Caco-2 (cell line): Measurements from ENCODE around the gene PRKAR2A. TPM values are rescaled to one million over a fixed set of nuclear protein-coding genes. Genes with fewer than 3 reads are reported as not detected.

Source experiments
- BruUV-seq: library from RNA; stranded (reverse); fragments of 400-500 nt; replicated peaks from 2 replicates; lab custom pipeline; 2021; lab: Mats Ljungman, UMichigan
- CTCF ChIA-PET: fragments of 300-600 bp; sonication (Branson Sonifier 250); formaldehyde crosslinking; loops from one replicate; lab custom pipeline; 2022; ENCODE audit warnings: antibody characterized with exemption; lab: Charles Lee
- POLR2A ChIA-PET: fragments of 300-600 bp; sonication (Branson Sonifier 250); formaldehyde crosslinking; loops from one replicate; lab custom pipeline; 2022; ENCODE audit warnings: antibody characterized with exemption; lab: Charles Lee
- DNase-seq, 2 experiments: peaks; one replicate each; pipeline versions ENCODE4 v3.0.0 to v3.0.0-alpha.2; 2020 to 2022
- H3K27me3 ChIP-seq: replicated peaks from 2 replicates; pipeline ENCODE4 v1.6.0; 2011; ENCODE audit warnings: low read length; ENCODE audit not compliant: control insufficient read depth, insufficient read depth
- H3K36me3 ChIP-seq: 2 replicates; pipeline ENCODE4 v1.5.1; 2011; ENCODE audit warnings: low read length; ENCODE audit not compliant: control insufficient read depth, insufficient read depth
- H3K4me1 ChIP-seq: fragments of 250-450 bp; sonication (Bioruptor Pico); 2 replicates; pipeline ENCODE4 v1.5.1; 2020; ENCODE audit warnings: mild to moderate bottlenecking
- H3K4me3 ChIP-seq: 2 replicates; pipeline ENCODE4 v1.5.1; 2011; ENCODE audit warnings: low read depth, mild to moderate bottlenecking, control low read depth, low read length
- H3K9me3 ChIP-seq: fragments of 250-450 bp; sonication (Bioruptor Pico); 2 replicates; pipeline ENCODE4 v1.5.1; 2020; ENCODE audit warnings: mild to moderate bottlenecking, moderate library complexity
- H3K27ac Mint-ChIP-seq: one replicate; pipeline ENCODE4 v1.8.0; 2022; ENCODE audit warnings: mixed read lengths; ENCODE audit not compliant: unreplicated experiment
- H3K27me3 Mint-ChIP-seq: one replicate; pipeline ENCODE4 v1.8.0; 2022; ENCODE audit warnings: mixed read lengths; ENCODE audit not compliant: insufficient read depth, unreplicated experiment
- H3K36me3 Mint-ChIP-seq: one replicate; pipeline ENCODE4 v1.8.0; 2022; ENCODE audit warnings: mild to moderate bottlenecking, mixed read lengths; ENCODE audit not compliant: insufficient read depth, unreplicated experiment
- H3K4me1 Mint-ChIP-seq: one replicate; pipeline ENCODE4 v1.8.0; 2022; ENCODE audit warnings: low read depth, mixed read lengths; ENCODE audit not compliant: unreplicated experiment
- H3K4me3 Mint-ChIP-seq: one replicate; pipeline ENCODE4 v1.8.0; 2022; ENCODE audit warnings: mild to moderate bottlenecking, moderate library complexity, mixed read lengths; ENCODE audit not compliant: unreplicated experiment
- H3K9me3 Mint-ChIP-seq: one replicate; pipeline ENCODE4 v1.8.0; 2022; ENCODE audit warnings: mixed read lengths; ENCODE audit not compliant: unreplicated experiment
- intact Hi-C: fragments of 100-400 bp; cut with micrococcal nuclease; formaldehyde crosslinking; loops from one replicate; pipeline ENCODE4 v1.10.0; 2022; ENCODE audit not compliant: unreplicated experiment
- total RNA-seq: library from RNA; stranded (reverse); gene quantifications from 2 replicates; pipeline ENCODE4 v1.2.3, GENCODE V29; 2022
- TF ChIP-seq, protein P1 (sequence below), 2 experiments: fragments of 200-600 bp in 1 of 2; IDR thresholded peaks; 1 replicate in 1 of 2; 2 replicates in 1 of 2; pipeline versions ENCODE4 v1.5.1 to v1.8.0; 2011 to 2022; ENCODE audit warnings: antibody characterized with exemption in 1 of 2, control low read depth in 1 of 2, inconsistent platforms in 1 of 2, low read depth in 1 of 2, low read length in 1 of 2, mild to moderate bottlenecking in 1 of 2, moderate library complexity in 1 of 2; ENCODE audit not compliant: insufficient read depth in 1 of 2, severe bottlenecking in 1 of 2, unreplicated experiment in 1 of 2

The PRKAR2A gene
- total RNA-seq, 1 experiment from 2014 or later = 56.3 TPM

- Histone ChIP-seq H3K27me3 (no peaks in the 10 kb centered on the region), H3K36me3 (no peaks in the 10 kb centered on the region), H3K4me3 (no peak overlapping the region), H3K9me3 (no peaks in the 10 kb centered on the region), H3K4me1 (no peaks in the 10 kb centered on the region)
- Mint-ChIP-seq H3K36me3 (peaks cover 9% of the 10 kb centered on the region), H3K9me3 (no peaks in the 10 kb centered on the region), H3K27ac (no peak overlapping the region), H3K27me3 (no peaks in the 10 kb centered on the region), H3K4me3 (no peak overlapping the region), H3K4me1 (no peaks in the 10 kb centered on the region)
- ChIA-PET CTCF (no interaction called here), POLR2A (no interaction called here)
- intact Hi-C loops = no loop called here
- BruUV-seq = no TSS peak
- TF ChIP-seq, protein P1, sequence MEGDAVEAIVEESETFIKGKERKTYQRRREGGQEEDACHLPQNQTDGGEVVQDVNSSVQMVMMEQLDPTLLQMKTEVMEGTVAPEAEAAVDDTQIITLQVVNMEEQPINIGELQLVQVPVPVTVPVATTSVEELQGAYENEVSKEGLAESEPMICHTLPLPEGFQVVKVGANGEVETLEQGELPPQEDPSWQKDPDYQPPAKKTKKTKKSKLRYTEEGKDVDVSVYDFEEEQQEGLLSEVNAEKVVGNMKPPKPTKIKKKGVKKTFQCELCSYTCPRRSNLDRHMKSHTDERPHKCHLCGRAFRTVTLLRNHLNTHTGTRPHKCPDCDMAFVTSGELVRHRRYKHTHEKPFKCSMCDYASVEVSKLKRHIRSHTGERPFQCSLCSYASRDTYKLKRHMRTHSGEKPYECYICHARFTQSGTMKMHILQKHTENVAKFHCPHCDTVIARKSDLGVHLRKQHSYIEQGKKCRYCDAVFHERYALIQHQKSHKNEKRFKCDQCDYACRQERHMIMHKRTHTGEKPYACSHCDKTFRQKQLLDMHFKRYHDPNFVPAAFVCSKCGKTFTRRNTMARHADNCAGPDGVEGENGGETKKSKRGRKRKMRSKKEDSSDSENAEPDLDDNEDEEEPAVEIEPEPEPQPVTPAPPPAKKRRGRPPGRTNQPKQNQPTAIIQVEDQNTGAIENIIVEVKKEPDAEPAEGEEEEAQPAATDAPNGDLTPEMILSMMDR (IDR thresholded peaks at IDR 0.05; ENCODE audit: insufficient read depth in 1 of 2, low read depth in 1 of 2, low read length in 1 of 2, severe bottlenecking in 1 of 2, unreplicated experiment in 1 of 2) = no peak
- DNase-seq = no peak
Measured at GRCh38 chr3:48789665-48790064, 58.0 kb downstream of the PRKAR2A start.

DNA sequence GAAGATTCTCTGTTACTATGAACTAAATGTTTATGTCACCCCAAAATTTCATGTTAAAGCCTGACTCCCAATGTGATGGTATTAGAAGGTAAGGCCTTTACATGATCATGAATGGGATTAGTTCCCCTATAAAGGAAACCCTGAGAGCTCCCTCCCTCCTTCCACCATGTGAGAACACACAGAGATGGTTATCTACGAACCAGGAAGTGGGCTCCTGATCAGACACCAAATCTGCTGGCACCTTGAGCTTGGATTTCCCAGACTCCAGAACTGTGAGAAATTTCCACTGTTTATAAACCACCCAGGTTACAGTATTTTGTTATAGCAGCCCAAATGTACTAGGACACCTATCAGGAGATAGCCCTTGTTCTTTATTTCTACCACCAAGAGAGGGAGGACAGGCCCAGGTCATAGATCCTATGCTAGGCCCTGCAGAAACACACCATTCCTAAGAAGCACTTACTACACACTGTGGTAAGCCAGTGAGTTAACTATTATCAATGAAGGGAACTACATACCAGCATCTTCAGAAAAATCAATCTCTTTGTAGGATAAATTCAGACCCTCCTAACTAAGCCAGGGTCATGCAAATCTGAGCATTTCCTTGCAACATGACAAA lies 59.0 kb downstream of the PRKAR2A start:
- H3K27me3 ChIP-seq = no peaks in the 10 kb centered on the region
- no peaks in the 10 kb centered on the region for H3K4me1 Mint-ChIP-seq
- no peaks in the 10 kb centered on the region for H3K27me3 Mint-ChIP-seq
- no peaks in the 10 kb centered on the region for H3K9me3 Mint-ChIP-seq
- H3K27ac Mint-ChIP-seq = no peak overlapping the region
- no peaks in the 10 kb centered on the region for H3K4me1 ChIP-seq
- H3K36me3 ChIP-seq = no peaks in the 10 kb centered on the region
- no peak for DNase-seq
- POLR2A ChIA-PET = no interaction called here
- H3K36me3 Mint-ChIP-seq = peaks cover 13% of the 10 kb centered on the region
- H3K4me3 ChIP-seq = no peak overlapping the region
- CTCF ChIA-PET = no interaction called here
- TF ChIP-seq, protein P1 (IDR thresholded peaks at IDR 0.05; ENCODE audit: insufficient read depth in 1 of 2, low read depth in 1 of 2, low read length in 1 of 2, severe bottlenecking in 1 of 2, unreplicated experiment in 1 of 2) = no peak
- no TSS peak for BruUV-seq
- H3K4me3 Mint-ChIP-seq = no peak overlapping the region
- intact Hi-C loops = no loop called here
- no peaks in the 10 kb centered on the region for H3K9me3 ChIP-seq

DNA sequence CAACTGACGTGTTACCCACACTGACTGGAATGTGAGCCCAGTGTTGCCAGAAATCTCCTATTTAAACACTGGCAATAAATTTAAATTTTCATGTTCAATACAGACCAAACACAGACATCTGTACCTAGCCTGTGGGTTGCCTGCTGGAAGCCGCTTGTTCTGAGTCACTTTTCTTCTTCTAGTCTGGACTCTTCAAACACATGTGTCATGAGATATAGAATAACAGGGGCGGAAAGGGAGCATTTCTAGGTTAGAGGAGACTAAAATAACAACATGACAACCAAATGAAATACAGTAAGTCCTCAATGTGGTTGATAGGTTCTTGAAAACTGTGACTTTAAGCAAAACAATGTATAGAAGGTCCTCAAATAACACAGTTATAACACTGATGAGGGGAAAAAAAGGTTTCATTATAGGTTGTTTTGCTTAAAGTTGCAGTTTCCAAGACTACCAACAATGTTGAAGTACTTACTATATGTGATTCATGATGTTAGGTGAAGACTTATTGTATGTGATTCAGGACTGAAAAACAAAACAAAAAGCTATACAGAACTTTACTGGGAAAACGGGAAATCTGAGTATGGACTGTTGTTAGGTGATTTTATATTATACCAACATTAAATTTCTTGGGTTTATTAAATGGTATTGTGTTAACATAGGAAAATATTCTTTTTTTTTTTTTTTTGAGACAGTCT lies 63.1 kb downstream of the PRKAR2A start:
- Mint-ChIP-seq H3K4me1 (no peaks in the 10 kb centered on the region), H3K27ac (no peak overlapping the region), H3K9me3 (no peaks in the 10 kb centered on the region), H3K36me3 (peaks cover 14% of the 10 kb centered on the region), H3K27me3 (no peaks in the 10 kb centered on the region), H3K4me3 (no peak overlapping the region)
- H3K27me3 ChIP-seq = no peaks in the 10 kb centered on the region
- TF ChIP-seq, protein P1 (IDR thresholded peaks at IDR 0.05; ENCODE audit: insufficient read depth in 1 of 2, low read depth in 1 of 2, low read length in 1 of 2, severe bottlenecking in 1 of 2, unreplicated experiment in 1 of 2) = no peak
- intact Hi-C loops = no loop called here
- ChIA-PET CTCF (no interaction called here), POLR2A (no interaction called here)
- BruUV-seq = no TSS peak
- H3K36me3 ChIP-seq = no peaks in the 10 kb centered on the region
- H3K4me3 ChIP-seq = no peak overlapping the region
- DNase-seq = no peak
- no peaks in the 10 kb centered on the region for H3K4me1 ChIP-seq
- H3K9me3 ChIP-seq = no peaks in the 10 kb centered on the region
